ENCODE measurements around the gene HMCN2. TPM values are rescaled to one million over a fixed set of nuclear protein-coding genes. Genes with fewer than 3 reads are reported as not detected.

The HMCN2 gene
- total and polyA plus RNA-seq, 8 donors: 0.31 to 3.9 (median 0.68) TPM

DNA sequence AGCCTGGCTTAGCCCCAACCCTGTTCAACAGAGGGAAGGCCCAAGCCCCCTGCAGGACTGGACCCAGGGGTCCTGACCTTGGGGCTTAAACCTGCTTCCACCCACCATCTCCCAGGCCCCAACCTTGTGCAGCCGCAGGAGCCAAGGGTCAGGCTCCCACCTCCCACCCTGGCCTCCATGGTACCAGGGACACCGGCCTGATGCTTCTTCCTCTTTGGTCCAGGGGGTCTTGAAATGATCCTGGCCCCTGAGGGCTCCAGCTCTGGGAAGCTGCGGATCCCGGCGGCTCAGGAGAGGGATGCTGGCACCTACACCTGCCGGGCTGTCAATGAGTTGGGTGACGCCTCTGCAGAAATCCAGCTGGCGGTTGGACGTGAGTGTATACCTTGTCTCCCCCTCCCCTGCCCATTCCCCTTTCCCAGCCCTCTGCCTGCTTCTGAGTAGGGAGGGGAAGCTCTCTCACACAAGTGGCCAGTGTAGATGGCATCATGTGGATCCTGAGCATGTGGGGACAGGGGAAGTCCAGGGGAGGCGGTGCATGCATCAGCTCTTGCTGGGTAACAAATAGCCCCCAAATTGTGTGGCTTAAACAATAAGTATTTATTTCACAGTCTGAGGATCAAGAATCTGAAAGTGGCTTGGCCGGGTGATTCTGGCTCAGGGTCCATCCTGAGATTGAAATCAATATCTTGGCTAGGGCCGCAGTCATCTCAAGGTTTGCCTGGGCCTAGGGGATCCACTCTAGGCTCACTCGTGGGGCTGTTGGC is 44.3 kb downstream of the HMCN2 start:
- DNase-seq: peak in 1 of 4 donors; percentile 51
- Histone ChIP-seq H3K9me3 (no peaks in the 10 kb centered on the region), H3K36me3 (no peaks in the 10 kb centered on the region), H3K4me3 (no peak overlapping the region), H3K27me3 (no peaks in the 10 kb centered on the region), H3K4me1 (no peaks in the 10 kb centered on the region), H3K27ac (no peak overlapping the region)
- ATAC-seq: no peak
- intact Hi-C loops (cut with DNase I): no loop called here
- TF ChIP-seq, protein P1, sequence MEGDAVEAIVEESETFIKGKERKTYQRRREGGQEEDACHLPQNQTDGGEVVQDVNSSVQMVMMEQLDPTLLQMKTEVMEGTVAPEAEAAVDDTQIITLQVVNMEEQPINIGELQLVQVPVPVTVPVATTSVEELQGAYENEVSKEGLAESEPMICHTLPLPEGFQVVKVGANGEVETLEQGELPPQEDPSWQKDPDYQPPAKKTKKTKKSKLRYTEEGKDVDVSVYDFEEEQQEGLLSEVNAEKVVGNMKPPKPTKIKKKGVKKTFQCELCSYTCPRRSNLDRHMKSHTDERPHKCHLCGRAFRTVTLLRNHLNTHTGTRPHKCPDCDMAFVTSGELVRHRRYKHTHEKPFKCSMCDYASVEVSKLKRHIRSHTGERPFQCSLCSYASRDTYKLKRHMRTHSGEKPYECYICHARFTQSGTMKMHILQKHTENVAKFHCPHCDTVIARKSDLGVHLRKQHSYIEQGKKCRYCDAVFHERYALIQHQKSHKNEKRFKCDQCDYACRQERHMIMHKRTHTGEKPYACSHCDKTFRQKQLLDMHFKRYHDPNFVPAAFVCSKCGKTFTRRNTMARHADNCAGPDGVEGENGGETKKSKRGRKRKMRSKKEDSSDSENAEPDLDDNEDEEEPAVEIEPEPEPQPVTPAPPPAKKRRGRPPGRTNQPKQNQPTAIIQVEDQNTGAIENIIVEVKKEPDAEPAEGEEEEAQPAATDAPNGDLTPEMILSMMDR (IDR thresholded peaks at IDR 0.05): no peak

GRCh38 chr9:130310456-130310855 is 44.9 kb downstream of the HMCN2 start:
- H3K9me3 ChIP-seq: no peaks in the 10 kb centered on the region
- TF ChIP-seq, protein P1 (IDR thresholded peaks at IDR 0.05): no peak
- no peak overlapping the region for H3K4me3 ChIP-seq
- DNase-seq (peak in 1 of 4 donors; percentile 28), ATAC-seq (no peak)
- H3K27ac ChIP-seq: no peak overlapping the region
- H3K4me1 ChIP-seq: no peaks in the 10 kb centered on the region
- no peaks in the 10 kb centered on the region for H3K27me3 ChIP-seq
- intact Hi-C loops (cut with DNase I): no loop called here
- no peaks in the 10 kb centered on the region for H3K36me3 ChIP-seq

- Histone ChIP-seq H3K27me3 (no peaks in the 10 kb centered on the region), H3K36me3 (no peaks in the 10 kb centered on the region), H3K27ac (no peak overlapping the region), H3K4me1 (no peaks in the 10 kb centered on the region), H3K9me3 (no peaks in the 10 kb centered on the region), H3K4me3 (no peak overlapping the region)
- ATAC-seq (no peak), DNase-seq (peak in 1 of 4 donors; percentile 50)
- TF ChIP-seq, protein P1 (IDR thresholded peaks at IDR 0.05): no peak
- intact Hi-C loops (cut with DNase I): no loop called here
These were observed 45.4 kb downstream of the HMCN2 start for GRCh38 chr9:130311003-130311402.

DNA sequence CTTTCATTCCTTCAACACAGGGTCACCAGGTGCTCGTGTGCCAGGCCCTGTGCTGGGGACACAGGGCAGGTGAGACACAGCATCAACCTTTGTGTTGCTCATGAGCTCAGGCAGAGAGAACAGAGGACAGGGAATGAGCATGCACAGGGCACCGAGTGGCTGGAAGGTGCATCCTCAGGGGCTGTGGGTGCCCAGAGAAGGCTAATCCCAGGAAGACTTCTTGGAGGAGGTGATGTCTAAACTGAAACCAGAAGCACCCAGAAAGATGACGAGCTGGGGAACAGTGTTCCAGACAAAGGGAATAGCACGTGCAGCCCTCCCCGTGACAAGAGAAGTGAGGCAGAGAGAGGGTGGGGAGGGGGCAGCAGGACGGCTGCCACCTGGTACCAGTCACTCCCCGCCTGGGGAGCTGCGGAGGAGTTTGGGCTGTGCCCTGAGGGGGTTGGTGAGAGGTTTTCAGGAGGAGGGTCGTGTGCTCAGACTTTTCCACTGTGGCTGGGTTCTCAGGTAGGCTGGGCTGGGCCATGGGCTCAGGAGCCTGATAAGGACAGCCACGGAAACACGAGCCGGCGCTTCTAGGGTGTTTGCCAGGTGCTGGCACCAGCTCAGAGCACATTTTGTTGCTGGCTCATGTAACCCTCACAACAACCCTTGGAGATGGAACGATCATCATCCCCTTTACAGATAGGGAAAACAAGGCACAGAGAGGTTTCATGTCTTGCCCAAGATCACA is 46.0 kb downstream of the HMCN2 start:
- Histone ChIP-seq H3K27ac (no peak overlapping the region), H3K4me1 (no peaks in the 10 kb centered on the region), H3K27me3 (peaks cover 0 to 1% of the 10 kb centered on the region in 2 donors), H3K4me3 (no peak overlapping the region), H3K9me3 (no peaks in the 10 kb centered on the region), H3K36me3 (no peaks in the 10 kb centered on the region)
- TF ChIP-seq, protein P1 (IDR thresholded peaks at IDR 0.05): no peak
- DNase-seq (peak in 1 of 4 donors; percentile 53), ATAC-seq (no peak)
- intact Hi-C loops (cut with DNase I): no loop called here

All from left lung (tissue), 10 donors.